Neural crest cell (in vitro differentiated cells): Measurements from ENCODE around the gene TLE2. TPM values are rescaled to one million over a fixed set of nuclear protein-coding genes. Genes with fewer than 3 reads are reported as not detected.
A peak's percentile ranks its signal among the peaks of the same experiment; 100 is the strongest.
"Not testable (repeated sequence)": the region's sequence is repeated elsewhere in the genome, so short reads cannot be mapped to it uniquely, and the experiment has no call there.

ENCODE experiments used
- DNase-seq: peaks from one replicate; pipeline ENCODE4 v3.0.0; 2021; ENCODE audit warnings: low read depth, mixed read lengths, low spot score
- H3K27ac Mint-ChIP-seq: one replicate; pipeline ENCODE4 v1.8.0; 2021; ENCODE audit warnings: mild to moderate bottlenecking, mixed read lengths; ENCODE audit not compliant: unreplicated experiment
- H3K27me3 Mint-ChIP-seq: 2 replicates; pipeline ENCODE4 v1.8.0; 2021; ENCODE audit warnings: low read depth, mild to moderate bottlenecking, mixed read lengths
- H3K36me3 Mint-ChIP-seq: 2 replicates; pipeline ENCODE4 v1.8.0; 2021; ENCODE audit warnings: low read depth, mild to moderate bottlenecking, mixed read lengths
- H3K4me1 Mint-ChIP-seq: 2 replicates; pipeline ENCODE4 v1.8.0; 2021; ENCODE audit warnings: mixed read lengths
- H3K4me3 Mint-ChIP-seq: one replicate; pipeline ENCODE4 v1.8.0; 2021; ENCODE audit warnings: mild to moderate bottlenecking, mixed read lengths
- H3K9me3 Mint-ChIP-seq: 2 replicates; pipeline ENCODE4 v1.8.0; 2021; ENCODE audit warnings: mixed read lengths
- total RNA-seq: library from RNA; stranded (reverse); gene quantifications from 2 replicates; pipeline ENCODE4 v1.2.1, GENCODE V29; 2021
- TF ChIP-seq, protein P1 (sequence below): fragments of 200-600 bp; sonication (generic); conservative IDR thresholded peaks from 2 replicates; pipeline ENCODE4 v1.5.0; 2021; ENCODE audit warnings: antibody characterized with exemption, mild to moderate bottlenecking

Gene TLE2
- total RNA-seq, 1 donor from 2014 or later = 1.4 TPM

DNA sequence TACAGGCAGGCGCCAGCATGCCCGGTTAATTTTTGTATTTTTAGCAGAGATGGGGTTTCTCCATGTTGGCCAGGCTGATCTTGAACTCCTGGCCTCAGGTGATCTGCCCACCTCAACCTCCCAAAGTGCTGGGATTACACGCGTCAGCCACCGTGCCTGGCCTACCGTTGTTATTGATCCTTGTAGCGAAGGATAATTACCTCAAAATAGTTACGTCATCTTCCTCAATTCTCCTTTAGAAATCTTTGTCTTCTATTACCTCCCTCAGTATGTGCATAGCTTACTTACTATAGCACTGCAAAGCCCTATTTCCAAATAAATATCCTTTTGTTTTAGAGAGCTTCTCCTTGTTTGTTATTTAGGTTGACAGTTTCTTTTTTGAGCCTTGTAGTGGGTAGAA, 61.1 kb downstream of the TLE2 start:
- Mint-ChIP-seq H3K4me3 (no peak overlapping the region), H3K27ac (no peak overlapping the region), H3K27me3 (peaks cover 51% of the 10 kb centered on the region), H3K36me3 (no peaks in the 10 kb centered on the region), H3K9me3 (no peaks in the 10 kb centered on the region), H3K4me1 (no peaks in the 10 kb centered on the region)
- DNase-seq = no peak
- TF ChIP-seq, protein P1, sequence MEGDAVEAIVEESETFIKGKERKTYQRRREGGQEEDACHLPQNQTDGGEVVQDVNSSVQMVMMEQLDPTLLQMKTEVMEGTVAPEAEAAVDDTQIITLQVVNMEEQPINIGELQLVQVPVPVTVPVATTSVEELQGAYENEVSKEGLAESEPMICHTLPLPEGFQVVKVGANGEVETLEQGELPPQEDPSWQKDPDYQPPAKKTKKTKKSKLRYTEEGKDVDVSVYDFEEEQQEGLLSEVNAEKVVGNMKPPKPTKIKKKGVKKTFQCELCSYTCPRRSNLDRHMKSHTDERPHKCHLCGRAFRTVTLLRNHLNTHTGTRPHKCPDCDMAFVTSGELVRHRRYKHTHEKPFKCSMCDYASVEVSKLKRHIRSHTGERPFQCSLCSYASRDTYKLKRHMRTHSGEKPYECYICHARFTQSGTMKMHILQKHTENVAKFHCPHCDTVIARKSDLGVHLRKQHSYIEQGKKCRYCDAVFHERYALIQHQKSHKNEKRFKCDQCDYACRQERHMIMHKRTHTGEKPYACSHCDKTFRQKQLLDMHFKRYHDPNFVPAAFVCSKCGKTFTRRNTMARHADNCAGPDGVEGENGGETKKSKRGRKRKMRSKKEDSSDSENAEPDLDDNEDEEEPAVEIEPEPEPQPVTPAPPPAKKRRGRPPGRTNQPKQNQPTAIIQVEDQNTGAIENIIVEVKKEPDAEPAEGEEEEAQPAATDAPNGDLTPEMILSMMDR = no peak

DNA sequence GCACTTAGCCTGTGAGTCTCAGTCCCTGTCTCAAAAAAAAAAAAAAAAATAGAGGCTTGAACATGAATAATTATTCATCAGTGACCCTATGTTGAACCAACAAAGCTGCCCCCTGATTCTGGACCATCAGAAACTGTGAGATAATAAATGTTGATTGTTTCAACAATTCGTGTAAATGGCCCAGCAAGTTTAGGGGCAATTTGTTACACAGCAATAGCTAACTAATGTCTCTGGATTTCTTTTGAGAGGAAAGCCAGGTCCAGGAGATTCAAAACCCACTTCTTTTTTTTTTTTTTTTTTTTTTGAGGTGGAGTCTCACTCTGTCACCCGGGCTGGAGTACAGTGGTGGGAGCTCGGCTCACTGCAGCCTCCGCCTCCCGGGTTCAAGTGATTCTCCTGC, 64.2 kb downstream of the TLE2 start:
- H3K36me3 Mint-ChIP-seq = no peaks in the 10 kb centered on the region
- no peak for DNase-seq
- peaks cover 33% of the 10 kb centered on the region for H3K27me3 Mint-ChIP-seq
- H3K9me3 Mint-ChIP-seq = no peaks in the 10 kb centered on the region
- peaks cover 5% of the 10 kb centered on the region for H3K4me1 Mint-ChIP-seq
- no peak overlapping the region for H3K27ac Mint-ChIP-seq
- TF ChIP-seq, protein P1 = no peak
- no peak overlapping the region for H3K4me3 Mint-ChIP-seq

GRCh38 chr19:2963631-2964030, 65.4 kb downstream of the TLE2 start:
- H3K27me3 Mint-ChIP-seq = peaks cover 38% of the 10 kb centered on the region
- not testable (repeated sequence) for H3K27ac Mint-ChIP-seq

DNA sequence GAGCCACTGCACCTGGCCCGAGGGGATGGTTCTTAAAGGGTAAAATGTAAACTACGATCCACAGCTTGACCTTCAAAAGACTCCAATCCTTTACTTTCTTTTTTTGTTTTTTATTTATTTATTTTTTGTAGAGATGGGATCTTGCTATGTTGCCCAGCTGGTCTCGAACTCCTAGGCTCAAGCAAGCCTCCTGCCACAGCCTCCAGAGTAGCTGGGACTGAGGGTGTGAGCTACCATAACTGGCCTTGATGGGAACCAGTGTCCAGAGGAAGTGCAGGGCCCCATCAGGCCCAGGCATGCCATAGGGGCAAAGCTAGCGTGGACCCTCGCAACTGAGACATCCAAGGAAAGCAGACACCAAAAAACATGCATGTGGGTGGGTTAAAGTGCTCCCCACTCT, 66.0 kb downstream of the TLE2 start:
- Mint-ChIP-seq H3K27me3 (peaks cover 36% of the 10 kb centered on the region), H3K36me3 (no peaks in the 10 kb centered on the region), H3K9me3 (no peaks in the 10 kb centered on the region), H3K4me3 (no peak overlapping the region), H3K27ac (no peak overlapping the region), H3K4me1 (peaks cover 5% of the 10 kb centered on the region)
- no peak for DNase-seq
- TF ChIP-seq, protein P1 = no peak

More at GRCh38 chr19:2963631-2964030, 65.4 kb downstream of the TLE2 start:
- not testable (repeated sequence) for H3K4me3 Mint-ChIP-seq, DNase-seq, H3K9me3 Mint-ChIP-seq, H3K36me3 Mint-ChIP-seq, H3K4me1 Mint-ChIP-seq

DNA sequence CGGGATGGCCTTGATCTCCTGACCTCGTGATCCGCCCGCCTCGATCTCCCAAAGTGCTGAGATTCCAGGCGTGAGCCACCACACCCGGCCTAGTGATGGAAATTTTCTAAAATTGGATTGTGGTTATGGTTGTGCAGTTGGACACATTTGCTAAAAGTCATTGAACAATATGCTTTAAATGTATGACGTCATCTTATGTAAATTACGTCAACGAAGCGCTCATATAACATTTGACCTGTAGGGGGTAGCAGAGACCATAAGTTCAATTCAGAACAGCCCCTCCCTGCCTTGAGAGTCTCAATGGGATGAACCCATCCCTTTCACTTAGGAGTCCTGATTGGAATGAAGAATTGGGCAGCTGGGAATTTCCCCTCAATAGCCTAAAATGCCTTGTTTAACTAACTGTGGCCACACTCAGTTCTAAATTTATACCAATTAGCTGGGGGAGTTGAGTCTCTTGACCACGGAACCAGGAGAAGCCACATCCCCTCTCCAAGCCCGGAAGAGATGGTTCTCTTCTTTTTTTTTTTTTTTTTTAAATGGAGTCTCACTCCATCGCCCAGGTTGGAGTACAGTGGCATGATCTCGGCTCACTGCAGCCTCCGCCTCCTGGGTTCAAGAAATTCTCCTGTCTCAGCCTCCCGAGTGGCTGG, 66.9 kb downstream of the TLE2 start:
- TF ChIP-seq, protein P1 = peak; percentile 95
- peak; percentile 67 for DNase-seq
- Mint-ChIP-seq H3K4me1 (peaks cover 5% of the 10 kb centered on the region), H3K27ac (no peak overlapping the region), H3K36me3 (no peaks in the 10 kb centered on the region), H3K9me3 (no peaks in the 10 kb centered on the region), H3K4me3 (no peak overlapping the region), H3K27me3 (peaks cover 34% of the 10 kb centered on the region)

DNA sequence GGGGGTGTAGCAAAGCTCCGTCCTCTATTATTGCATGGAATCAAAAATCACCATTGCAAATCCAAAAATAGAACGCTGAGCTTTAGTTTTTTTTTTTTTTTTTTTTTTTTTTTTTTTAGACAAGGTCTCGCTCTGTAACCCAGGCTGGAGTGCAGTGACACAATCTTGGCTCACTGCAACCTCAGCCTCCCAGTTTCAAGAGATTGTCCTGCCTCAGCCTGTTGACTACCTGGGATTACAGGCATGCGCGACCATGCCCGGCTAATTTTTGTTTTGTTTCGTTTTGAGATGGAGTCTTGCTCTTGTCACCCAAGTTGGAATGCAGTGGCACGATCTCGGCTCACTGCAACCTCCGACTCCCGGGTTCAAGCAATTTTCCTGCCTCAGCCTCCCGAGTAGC, 69.0 kb downstream of the TLE2 start:
- peaks cover 39% of the 10 kb centered on the region for H3K27me3 Mint-ChIP-seq
- H3K27ac Mint-ChIP-seq = no peak overlapping the region
- no peaks in the 10 kb centered on the region for H3K9me3 Mint-ChIP-seq
- no peaks in the 10 kb centered on the region for H3K36me3 Mint-ChIP-seq
- no peak for DNase-seq
- peaks cover 5% of the 10 kb centered on the region for H3K4me1 Mint-ChIP-seq
- TF ChIP-seq, protein P1 = no peak
- no peak overlapping the region for H3K4me3 Mint-ChIP-seq
